ENCODE results near the gene ARHGAP42. TPM values are rescaled to one million over a fixed set of nuclear protein-coding genes. Genes with fewer than 3 reads are reported as not detected.

The ARHGAP42 gene
- total RNA-seq, 1 donor: 1.6 TPM

- no peak for DNase-seq (ENCODE audit: low read depth in 2 of 3, low spot score in 2 of 3)
These were observed 261.8 kb downstream of the ARHGAP42 start for GRCh38 chr11:100948936-100949335.

GRCh38 chr11:100949443-100949842 lies 262.4 kb downstream of the ARHGAP42 start:
- DNase-seq (ENCODE audit: low read depth in 2 of 3, low spot score in 2 of 3): no peak

GRCh38 chr11:100955318-100955717 lies 268.2 kb downstream of the ARHGAP42 start:
- DNase-seq (ENCODE audit: low read depth in 2 of 3, low spot score in 2 of 3): no peak

- DNase-seq (ENCODE audit: low read depth in 2 of 3, low spot score in 2 of 3): no peak
These were observed 269.3 kb downstream of the ARHGAP42 start for GRCh38 chr11:100956351-100956750.

GRCh38 chr11:100957499-100957898 lies 270.4 kb downstream of the ARHGAP42 start:
- DNase-seq (ENCODE audit: low read depth in 2 of 3, low spot score in 2 of 3): no peak

DNA sequence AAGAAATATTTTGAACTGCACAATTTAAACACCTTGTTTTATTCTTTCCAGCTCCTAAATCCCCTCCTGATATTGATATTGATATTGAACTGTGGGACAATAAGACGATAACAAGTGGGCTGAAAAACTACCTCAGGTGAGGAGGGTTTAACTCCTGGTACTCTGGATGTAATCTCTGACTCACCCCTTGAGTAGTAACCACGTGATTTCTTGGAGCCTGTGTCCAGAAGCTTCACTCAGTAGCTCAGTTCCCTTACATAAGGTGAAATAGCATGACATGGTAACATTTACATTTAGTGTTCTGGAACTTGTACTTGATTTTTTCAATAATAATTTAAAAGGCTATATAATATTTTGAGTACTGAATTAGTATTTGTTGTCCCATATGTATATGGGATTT lies 274.5 kb downstream of the ARHGAP42 start:
- DNase-seq (ENCODE audit: low read depth in 2 of 3, low spot score in 2 of 3): no peak

DNA sequence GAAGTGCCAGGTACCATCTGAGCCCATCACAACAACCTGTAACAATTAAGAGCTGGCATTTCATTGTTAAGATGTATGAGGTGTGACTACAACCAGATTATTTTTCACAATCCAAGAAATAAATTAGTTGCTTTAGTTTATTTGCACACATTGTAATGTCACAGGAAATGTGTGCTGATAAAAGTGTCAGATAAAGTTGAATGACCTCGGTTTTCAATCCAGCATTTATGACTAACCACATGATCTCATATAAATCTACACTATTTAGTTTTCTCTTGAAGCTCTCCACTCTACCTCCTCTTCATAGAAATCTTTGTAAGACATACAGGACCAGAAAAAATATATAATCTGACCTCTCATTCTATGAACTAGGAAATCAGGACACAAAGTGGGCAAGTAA lies 276.3 kb downstream of the ARHGAP42 start:
- no peak for DNase-seq (ENCODE audit: low read depth in 2 of 3, low spot score in 2 of 3)

DNA sequence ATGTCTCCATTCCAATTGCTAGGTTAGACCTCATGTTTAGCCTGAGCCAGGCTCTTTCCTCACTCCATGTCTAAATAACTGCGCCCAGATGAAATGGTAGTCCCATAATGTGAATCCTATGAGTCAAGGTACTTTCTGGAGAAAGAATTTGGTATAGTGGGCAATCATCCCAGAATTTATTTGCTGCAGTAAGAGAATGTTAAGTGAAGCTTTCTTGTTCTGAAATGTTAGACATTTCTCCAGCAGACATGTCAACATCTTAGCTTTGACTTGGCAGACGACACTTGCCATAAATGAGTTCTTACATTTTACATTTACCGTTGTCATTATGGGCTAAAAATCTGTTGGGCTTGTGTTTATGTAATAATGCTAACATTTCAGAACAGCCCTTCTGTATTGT lies 277.3 kb downstream of the ARHGAP42 start:
- no peak for DNase-seq (ENCODE audit: low read depth in 2 of 3, low spot score in 2 of 3)

DNA sequence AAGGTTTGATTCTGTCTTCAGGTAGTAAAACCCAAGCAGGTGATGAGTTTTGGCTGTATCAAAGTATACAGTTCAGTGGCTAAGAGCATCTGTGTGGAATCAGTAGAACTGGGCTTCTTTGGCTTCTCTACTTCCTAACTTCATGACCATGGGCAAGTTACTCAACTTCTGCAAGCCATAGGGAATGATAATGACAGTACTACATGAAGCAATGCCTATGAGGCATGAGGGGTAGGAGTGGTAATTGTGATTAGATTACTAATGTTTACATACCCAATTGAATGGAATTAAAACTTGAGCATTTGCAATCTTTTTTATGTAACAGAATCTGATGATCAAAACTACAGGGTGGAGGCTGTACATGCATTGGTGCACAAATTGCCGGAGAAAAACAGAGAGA lies 278.3 kb downstream of the ARHGAP42 start:
- no peak for DNase-seq (ENCODE audit: low read depth in 2 of 3, low spot score in 2 of 3)

DNA sequence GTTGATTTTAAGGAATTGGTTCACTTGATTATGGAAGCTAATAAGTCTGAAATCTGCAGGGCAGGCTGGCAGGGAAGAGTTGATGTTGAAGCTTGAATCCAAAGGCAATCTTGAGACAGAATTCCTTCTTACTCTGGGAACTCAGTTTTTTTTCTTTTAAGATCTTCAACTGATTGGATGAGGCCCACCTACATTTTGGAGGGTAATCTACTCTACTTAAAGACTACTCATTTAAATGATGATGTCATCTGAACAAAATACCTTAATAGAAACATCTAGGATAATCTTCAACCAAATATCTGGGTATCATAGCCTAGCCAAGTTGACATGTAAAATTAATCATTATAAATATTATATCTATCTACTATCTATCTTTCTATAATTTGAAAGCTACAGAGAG lies 279.3 kb downstream of the ARHGAP42 start:
- no peak for DNase-seq (ENCODE audit: low read depth in 2 of 3, low spot score in 2 of 3)

DNA sequence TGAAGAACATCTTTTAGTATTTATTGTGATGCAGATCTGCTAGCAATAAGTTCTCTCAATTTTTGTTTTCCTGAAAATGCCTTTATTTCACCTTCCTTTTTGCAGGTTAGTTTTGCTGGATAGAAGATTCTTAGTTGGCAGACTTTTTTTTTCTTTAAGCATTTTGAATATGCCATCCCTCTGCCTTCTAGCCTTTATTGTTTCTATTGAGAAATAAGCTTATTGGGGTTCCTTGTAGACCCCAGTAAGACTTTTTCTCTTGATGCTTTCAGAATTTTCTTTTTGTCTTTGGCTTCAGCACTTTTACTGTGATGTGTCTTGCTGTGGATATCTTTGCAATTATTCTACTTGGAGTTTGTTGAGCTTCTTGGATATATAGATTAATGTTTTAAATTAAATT lies 281.9 kb downstream of the ARHGAP42 start:
- DNase-seq (ENCODE audit: low read depth in 2 of 3, low spot score in 2 of 3): no peak

- no peak for DNase-seq (ENCODE audit: low read depth in 2 of 3, low spot score in 2 of 3)
These were observed 283.4 kb downstream of the ARHGAP42 start for GRCh38 chr11:100970283-100971164.

- DNase-seq (ENCODE audit: low read depth in 2 of 3, low spot score in 2 of 3): no peak
These were observed 285.0 kb downstream of the ARHGAP42 start for GRCh38 chr11:100972046-100972445.

DNA sequence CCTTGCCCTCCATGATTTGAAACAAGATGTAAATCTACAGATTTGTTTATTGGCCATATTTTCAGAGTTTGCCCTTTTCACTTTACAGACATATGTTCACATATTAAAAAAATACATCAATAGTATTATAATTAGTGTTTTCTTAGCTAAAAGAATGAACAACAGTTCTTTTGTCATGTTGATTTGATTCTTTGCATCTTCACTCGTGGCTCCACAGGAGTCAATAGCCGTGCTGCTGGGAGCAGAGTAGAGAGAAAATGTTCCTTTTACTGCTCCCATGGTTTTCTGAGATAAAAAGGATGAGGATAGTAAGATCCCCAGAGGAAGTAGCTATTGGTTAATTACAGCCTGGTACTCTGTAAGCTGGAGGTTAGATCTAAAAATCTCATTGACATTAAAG lies 291.4 kb downstream of the ARHGAP42 start:
- no peak for DNase-seq (ENCODE audit: low read depth in 2 of 3, low spot score in 2 of 3)

GRCh38 chr11:100978939-100979338 lies 291.9 kb downstream of the ARHGAP42 start:
- DNase-seq (ENCODE audit: low read depth in 2 of 3, low spot score in 2 of 3): no peak

GRCh38 chr11:100980156-100980555 lies 293.1 kb downstream of the ARHGAP42 start:
- DNase-seq (ENCODE audit: low read depth in 2 of 3, low spot score in 2 of 3): no peak

GRCh38 chr11:100981196-100981824 lies 294.2 kb downstream of the ARHGAP42 start:
- DNase-seq (ENCODE audit: low read depth in 2 of 3, low spot score in 2 of 3): no peak

GRCh38 chr11:100984668-100985067 lies 297.6 kb downstream of the ARHGAP42 start:
- no peak for DNase-seq (ENCODE audit: low read depth in 2 of 3, low spot score in 2 of 3)

GRCh38 chr11:100990931-100991330 lies 303.8 kb downstream of the ARHGAP42 start:
- no peak for DNase-seq (ENCODE audit: low read depth in 2 of 3, low spot score in 2 of 3)

- DNase-seq (ENCODE audit: low read depth in 2 of 3, low spot score in 2 of 3): no peak
These were observed 304.5 kb downstream of the ARHGAP42 start for GRCh38 chr11:100991541-100991940.

DNA sequence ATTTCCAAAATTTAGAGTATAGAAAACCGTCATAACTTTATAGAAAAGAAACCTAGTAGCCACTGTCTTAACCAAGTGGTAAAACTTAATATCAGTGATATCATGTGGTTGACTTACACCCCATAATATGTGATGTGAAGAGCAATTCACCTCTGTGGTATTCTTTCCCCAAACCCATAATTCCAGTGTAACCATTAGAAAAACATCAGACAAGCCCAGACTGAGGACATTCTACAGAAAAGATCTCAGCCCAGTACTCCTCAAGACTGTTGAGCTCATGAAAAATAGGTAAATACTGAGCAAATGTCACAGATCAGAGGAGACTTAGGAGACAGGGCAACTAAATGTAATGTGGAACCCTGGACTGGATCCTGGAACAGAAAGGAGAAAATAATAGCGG lies 307.9 kb downstream of the ARHGAP42 start:
- no peak for DNase-seq (ENCODE audit: low read depth in 2 of 3, low spot score in 2 of 3)

DNA sequence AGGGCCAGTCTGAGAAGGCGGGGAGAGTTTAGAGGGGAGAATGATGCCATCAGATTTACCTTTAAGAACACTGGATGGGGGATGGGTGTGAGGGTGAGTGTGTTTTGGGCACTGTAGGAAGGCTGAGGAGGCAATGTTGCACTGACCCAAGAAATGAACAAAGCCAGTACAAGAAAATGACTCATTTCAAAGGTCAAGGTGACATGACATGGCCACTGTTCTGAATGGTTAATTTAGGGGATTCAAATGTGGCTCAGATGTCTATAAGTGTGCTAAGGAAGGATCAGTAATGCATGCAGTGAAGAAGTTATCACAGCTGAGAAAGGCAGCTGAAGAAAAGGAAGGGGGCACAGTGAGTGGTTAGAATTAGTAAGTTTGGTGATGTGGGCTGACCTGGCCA lies 312.7 kb downstream of the ARHGAP42 start:
- no peak for DNase-seq (ENCODE audit: low read depth in 2 of 3, low spot score in 2 of 3)
